ENCODE results near the gene IL17REL. TPM values are rescaled to one million over a fixed set of nuclear protein-coding genes. Genes with fewer than 3 reads are reported as not detected.

IL17REL gene
- total RNA-seq, 4 donors from 2014 or later, result not detected

DNA sequence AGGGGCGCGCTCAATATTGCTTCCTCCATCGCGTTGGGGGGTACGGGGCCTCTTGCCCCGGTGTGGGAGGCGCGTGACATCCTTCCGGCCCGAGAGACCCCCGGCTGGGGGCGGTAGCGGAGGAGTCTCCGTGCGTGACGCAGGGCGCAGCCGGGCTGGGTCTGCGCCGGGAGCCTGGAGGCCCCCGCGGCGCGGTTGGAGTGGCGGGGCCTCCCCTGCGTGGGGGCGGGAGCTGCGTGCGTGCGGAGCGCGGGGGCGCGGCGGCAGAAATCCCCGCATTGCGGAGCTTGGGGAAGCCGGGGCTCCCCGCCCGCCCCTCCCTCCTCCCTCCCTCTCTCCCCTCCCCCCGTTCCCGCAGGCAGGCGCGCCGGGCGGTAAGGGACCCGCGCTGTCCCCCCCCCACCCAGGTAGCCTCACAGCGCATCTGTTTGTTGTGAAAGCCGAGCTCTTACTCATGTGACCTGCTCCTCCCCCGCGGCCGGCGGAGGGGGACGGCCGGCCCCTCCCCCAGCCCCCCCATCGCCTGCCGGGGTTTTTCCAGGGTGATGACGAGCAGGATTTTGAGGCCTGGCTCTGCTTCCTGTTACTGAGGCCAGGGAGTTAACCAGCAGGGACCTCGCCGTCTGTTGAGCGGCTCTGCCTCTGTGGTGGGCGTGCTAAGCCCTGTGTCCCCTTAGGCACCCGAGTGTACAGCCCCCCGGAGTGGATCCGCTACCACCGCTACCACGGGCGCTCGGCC is 50.4 kb downstream of the IL17REL start:
- Histone ChIP-seq H3K4me3 (peak overlapping the region; percentile 60 to 97), H3K27me3 (no peaks in the 10 kb centered on the region), H3K27ac (peak overlapping the region; percentile 72 to 98 (median 96)), H3K36me3 (peaks cover 0 to 32% of the 10 kb centered on the region in 2 donors), H3K4me1 (peaks cover 0 to 71% (median 38%) of the 10 kb centered on the region in 3 donors), H3K9me3 (no peaks in the 10 kb centered on the region)
- no CpG with 5 or more reads among the region's 70 CpGs for WGBS, 2 donors (ENCODE audit: low coverage in 1 of 2)
- TF ChIP-seq POLR2A (IDR thresholded peaks at IDR 0.05), result no peak
- TF ChIP-seq CTCF (IDR thresholded peaks at IDR 0.05), result no peak
- peak; percentile 72 for TF ChIP-seq POLR2AphosphoS5 (IDR thresholded peaks at IDR 0.05)
- no peak for TF ChIP-seq EP300 (IDR thresholded peaks at IDR 0.05)
- ATAC-seq, result peak; percentile 56

GRCh38 chr22:49961601-49962011 is 51.0 kb downstream of the IL17REL start:
- no CpG with 5 or more reads among the region's 49 CpGs for WGBS, 2 donors (ENCODE audit: low coverage in 1 of 2)
- H3K27ac ChIP-seq, result peak overlapping the region; percentile 72 to 98 (median 96)
- no peaks in the 10 kb centered on the region for H3K27me3 ChIP-seq
- peaks cover 0 to 32% of the 10 kb centered on the region in 2 donors for H3K36me3 ChIP-seq
- TF ChIP-seq POLR2AphosphoS5 (IDR thresholded peaks at IDR 0.05) (no peak), POLR2A (IDR thresholded peaks at IDR 0.05) (no peak), CTCF (IDR thresholded peaks at IDR 0.05) (no peak), EP300 (IDR thresholded peaks at IDR 0.05) (no peak)
- ATAC-seq, result no peak
- H3K9me3 ChIP-seq, result no peaks in the 10 kb centered on the region
- peak overlapping the region; percentile 60 to 97 for H3K4me3 ChIP-seq
- peaks cover 0 to 65% (median 32%) of the 10 kb centered on the region in 3 donors for H3K4me1 ChIP-seq

DNA sequence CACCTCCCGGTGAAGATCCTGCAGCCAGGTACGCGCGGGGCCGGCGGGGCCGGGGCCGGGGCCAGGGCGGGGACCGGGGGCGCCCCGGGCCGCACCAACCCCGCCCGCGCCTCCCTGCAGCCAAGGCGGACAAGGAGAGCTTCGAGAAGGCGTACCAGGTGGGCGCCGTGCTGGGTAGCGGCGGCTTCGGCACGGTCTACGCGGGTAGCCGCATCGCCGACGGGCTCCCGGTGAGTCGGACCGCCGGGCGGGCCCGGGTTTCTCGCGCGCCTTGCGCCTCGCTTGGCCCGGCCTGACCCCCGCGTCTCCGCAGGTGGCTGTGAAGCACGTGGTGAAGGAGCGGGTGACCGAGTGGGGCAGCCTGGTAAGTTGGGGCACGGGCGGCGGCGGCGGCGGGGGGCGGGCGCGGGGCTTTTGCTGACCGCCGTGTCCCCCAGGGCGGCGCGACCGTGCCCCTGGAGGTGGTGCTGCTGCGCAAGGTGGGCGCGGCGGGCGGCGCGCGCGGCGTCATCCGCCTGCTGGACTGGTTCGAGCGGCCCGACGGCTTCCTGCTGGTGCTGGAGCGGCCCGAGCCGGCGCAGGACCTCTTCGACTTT is 51.5 kb downstream of the IL17REL start:
- no CpG with 5 or more reads among the region's 84 CpGs for WGBS, 2 donors (ENCODE audit: low coverage in 1 of 2)
- Histone ChIP-seq H3K4me1 (peaks cover 0 to 60% (median 27%) of the 10 kb centered on the region in 3 donors), H3K27me3 (no peaks in the 10 kb centered on the region), H3K9me3 (no peaks in the 10 kb centered on the region), H3K27ac (peak overlapping the region; percentile 72 to 98 (median 96)), H3K4me3 (peak overlapping the region; percentile 60 to 97), H3K36me3 (peaks cover 0 to 32% of the 10 kb centered on the region in 2 donors)
- TF ChIP-seq EP300 (IDR thresholded peaks at IDR 0.05) (no peak), POLR2AphosphoS5 (IDR thresholded peaks at IDR 0.05) (no peak), POLR2A (IDR thresholded peaks at IDR 0.05) (no peak), CTCF (IDR thresholded peaks at IDR 0.05) (no peak)
- no peak for ATAC-seq

DNA sequence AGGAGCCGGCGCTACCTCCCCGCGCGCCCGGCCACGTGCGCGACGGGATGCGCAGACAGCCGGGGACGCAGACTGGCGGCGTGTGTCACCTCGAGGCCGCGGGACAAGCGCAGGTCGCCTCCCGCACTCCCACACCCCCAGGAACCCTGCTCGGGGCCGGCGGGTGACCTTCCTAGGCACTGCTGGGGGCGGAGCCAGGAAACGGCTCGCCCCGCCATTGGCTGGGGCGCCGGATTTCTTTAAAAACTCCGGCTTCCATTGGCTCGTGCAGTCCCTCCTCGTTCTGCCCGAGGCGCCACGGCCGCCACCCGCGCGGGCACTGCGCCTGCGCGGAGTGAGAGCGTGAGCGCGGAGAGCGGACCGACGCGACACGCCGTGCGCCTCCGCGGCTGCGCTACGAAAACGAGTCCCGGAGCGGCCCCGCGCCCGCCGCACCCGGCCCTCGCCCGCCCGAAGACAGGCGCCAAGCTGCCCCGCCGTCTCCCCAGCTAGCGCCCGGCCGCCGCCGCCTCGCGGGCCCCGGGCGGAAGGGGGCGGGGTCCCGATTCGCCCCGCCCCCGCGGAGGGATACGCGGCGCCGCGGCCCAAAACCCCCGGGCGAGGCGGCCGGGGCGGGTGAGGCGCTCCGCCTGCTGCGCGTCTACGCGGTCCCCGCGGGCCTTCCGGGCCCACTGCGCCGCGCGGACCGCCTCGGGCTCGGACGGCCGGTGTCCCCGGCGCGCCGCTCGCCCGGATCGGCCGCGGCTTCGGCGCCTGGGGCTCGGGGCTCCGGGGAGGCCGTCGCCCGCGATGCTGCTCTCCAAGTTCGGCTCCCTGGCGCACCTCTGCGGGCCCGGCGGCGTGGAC is 52.2 kb downstream of the IL17REL start, which contains the start of gene PIM3:
Gene PIM3, plus strand, starts transcription at position 614 of the 846 bp plus-strand sequence. Its CDS starts 176 bp downstream, at position 790.
- H3K27ac ChIP-seq, result peak within 1 kb of the TSS; percentile 72 to 98 (median 96)

More for the DNA sequence above, 52.2 kb downstream of the IL17REL start, which contains the start of gene PIM3:
- Histone ChIP-seq H3K36me3 (peaks cover 0 to 25% of the 10 kb centered on the region in 2 donors), H3K4me1 (peaks cover 0 to 58% (median 20%) of the 10 kb centered on the region in 3 donors), H3K4me3 (peak within 1 kb of the TSS; percentile 60 to 97), H3K27me3 (no peaks in the 10 kb centered on the region), H3K9me3 (no peaks in the 10 kb centered on the region)
- TF ChIP-seq POLR2AphosphoS5 (IDR thresholded peaks at IDR 0.05), result peak; percentile 65
- peak; percentile 73 to 97 for TF ChIP-seq POLR2A (IDR thresholded peaks at IDR 0.05)
- TF ChIP-seq CTCF (IDR thresholded peaks at IDR 0.05), result peak in 2 of 4 experiments; percentile 3 to 12
- TF ChIP-seq EP300 (IDR thresholded peaks at IDR 0.05), result no peak
- ATAC-seq, result peak; percentile 91
- WGBS, 2 donors (ENCODE audit: low coverage in 1 of 2), result no CpG with 5 or more reads among the region's 137 CpGs
